ENCODE results near the gene RCAN3.

DNA sequence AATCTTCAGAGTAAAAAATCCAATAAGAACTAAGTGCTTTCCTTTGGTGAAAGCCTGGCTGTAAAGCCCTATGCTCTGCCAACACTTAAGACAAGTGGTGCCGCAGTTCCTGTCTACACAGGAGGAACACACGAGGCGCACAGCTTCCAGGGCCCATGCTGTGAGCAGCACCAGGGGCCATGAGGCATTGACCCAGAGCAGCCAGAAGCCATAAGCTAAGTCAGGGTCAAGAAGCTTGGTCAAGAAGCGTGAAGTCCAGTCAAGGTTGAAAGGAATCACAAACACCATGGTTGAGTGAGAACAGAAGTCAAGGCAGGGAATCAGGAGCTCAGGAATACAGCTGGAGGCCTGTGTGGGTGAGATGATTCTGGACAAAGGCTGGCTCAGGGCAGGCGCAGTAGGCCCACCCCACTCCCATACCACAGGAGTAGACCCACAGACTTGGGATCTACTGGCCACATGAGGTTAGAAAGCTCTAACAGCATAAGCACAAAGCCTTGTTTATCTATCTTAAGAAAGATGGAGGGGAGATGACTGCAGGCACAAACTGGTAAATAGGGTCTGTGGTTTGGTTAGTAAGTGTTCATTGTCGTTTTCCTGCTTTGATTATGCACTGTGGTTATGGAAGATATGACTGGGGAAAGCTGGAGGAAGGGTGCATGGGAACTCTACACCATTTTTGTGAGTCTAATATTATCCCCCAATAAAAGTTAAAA lies 42.9 kb upstream of the RCAN3 start:
- TF ChIP-seq NR2C2 (IDR thresholded peaks at IDR 0.05; ENCODE audit: borderline replicate concordance, control insufficient read depth, insufficient read length, low read depth) (no peak), RBBP5 (conservative IDR thresholded peaks at IDR 0.05) (no peak), ZZZ3 (IDR thresholded peaks at IDR 0.05; ENCODE audit: control insufficient read depth, insufficient read length, low read depth) (no peak), SRF (IDR thresholded peaks at IDR 0.05; ENCODE audit: low read depth in 2 of 2, low read length in 2 of 2) (no peak), EED (IDR thresholded peaks at IDR 0.05; ENCODE audit: low read depth) (no peak), SP1 (IDR thresholded peaks at IDR 0.05; ENCODE audit: low read depth, low read length) (no peak), CHD1 (IDR thresholded peaks at IDR 0.05; ENCODE audit: low read depth, low read length) (no peak), EP300 (IDR thresholded peaks at IDR 0.05; ENCODE audit: borderline replicate concordance in 1 of 2, control insufficient read depth in 1 of 2, low read depth in 2 of 2, low read length in 2 of 2) (no peak), ZNF274 (IDR thresholded peaks at IDR 0.05; ENCODE audit: insufficient read depth, insufficient read length) (no peak), ZNF622 (IDR thresholded peaks at IDR 0.05) (no peak), ATF2 (IDR thresholded peaks at IDR 0.05; ENCODE audit: low read length) (no peak), SMAD1 (IDR thresholded peaks at IDR 0.05; ENCODE audit: low read depth, partially characterized antibody) (no peak), TBL1XR1 (IDR thresholded peaks at IDR 0.05; ENCODE audit: low read depth, low read length) (no peak)

All from GM12878 (cell line).